ENCODE measurements around the gene CCM2L.

The CCM2L gene

GRCh38 chr20:32010101-32010500 lies at the start of gene CCM2L:
Gene CCM2L (plus strand): TSS chr20:32010438. CDS start chr20:32010455, 17 bp downstream.
- DNase-seq (ENCODE audit: low read depth), result no peak
- no peak for TF ChIP-seq CTCF (IDR thresholded peaks at IDR 0.05; ENCODE audit: control insufficient read depth, extremely low read depth, insufficient read depth)

GRCh38 chr20:31962761-31963160 lies 47.5 kb upstream of the CCM2L start:
- DNase-seq (ENCODE audit: low read depth), result no peak
- no peak overlapping the region for H3K4me3 ChIP-seq (ENCODE audit: low read depth, low read length)
- TF ChIP-seq CTCF (IDR thresholded peaks at IDR 0.05; ENCODE audit: control insufficient read depth, extremely low read depth, insufficient read depth), result no peak

More at GRCh38 chr20:32010101-32010500, at the start of gene CCM2L:
- no peak within 1 kb of the TSS for H3K4me3 ChIP-seq (ENCODE audit: low read depth, low read length)

GRCh38 chr20:31963889-31964288 lies 46.3 kb upstream of the CCM2L start:
- no peak overlapping the region for H3K4me3 ChIP-seq (ENCODE audit: low read depth, low read length)
- no peak for TF ChIP-seq CTCF (IDR thresholded peaks at IDR 0.05; ENCODE audit: control insufficient read depth, extremely low read depth, insufficient read depth)
- no peak for DNase-seq (ENCODE audit: low read depth)

GRCh38 chr20:31966991-31967655 lies 43.1 kb upstream of the CCM2L start:
- no peak for DNase-seq (ENCODE audit: low read depth)
- no peak for TF ChIP-seq CTCF (IDR thresholded peaks at IDR 0.05; ENCODE audit: control insufficient read depth, extremely low read depth, insufficient read depth)
- no peak overlapping the region for H3K4me3 ChIP-seq (ENCODE audit: low read depth, low read length)

GRCh38 chr20:31967830-31968249 lies 42.4 kb upstream of the CCM2L start, which contains the start of gene XKR7:
Gene XKR7 (plus strand): TSS chr20:31968151. CDS start chr20:31968176, 25 bp downstream.
- no peak for TF ChIP-seq CTCF (IDR thresholded peaks at IDR 0.05; ENCODE audit: control insufficient read depth, extremely low read depth, insufficient read depth)
- no peak for DNase-seq (ENCODE audit: low read depth)
- no peak within 1 kb of the TSS for H3K4me3 ChIP-seq (ENCODE audit: low read depth, low read length)

- TF ChIP-seq CTCF (IDR thresholded peaks at IDR 0.05; ENCODE audit: control insufficient read depth, extremely low read depth, insufficient read depth), result no peak
- DNase-seq (ENCODE audit: low read depth), result no peak
- H3K4me3 ChIP-seq (ENCODE audit: low read depth, low read length), result no peak overlapping the region
Measured at GRCh38 chr20:31968291-31969126, 41.7 kb upstream of the CCM2L start.
